Hepatocyte (in vitro differentiated cells): ENCODE measurements around the gene CTNNA3. TPM values are rescaled to one million over a fixed set of nuclear protein-coding genes. Genes with fewer than 3 reads are reported as not detected.

Experiments used
- DNase-seq: peaks from one replicate; pipeline ENCODE4 v3.0.0-alpha.2; 2016; ENCODE audit warnings: low spot score
- H2AFZ ChIP-seq: fragments of 200-600 bp; sonication (generic); 2 replicates; pipeline ENCODE4 v1.6.0; 2016; ENCODE audit warnings: antibody characterized with exemption, mild to moderate bottlenecking
- H3K27ac ChIP-seq: fragments of 200-600 bp; sonication (generic); 2 replicates; pipeline ENCODE4 v1.5.1; 2016; ENCODE audit warnings: mild to moderate bottlenecking
- H3K27me3 ChIP-seq: fragments of 200-600 bp; sonication (generic); 2 replicates; pipeline ENCODE4 v1.6.1; 2016
- H3K36me3 ChIP-seq: fragments of 200-600 bp; sonication (generic); replicated peaks from 2 replicates; pipeline ENCODE4 v1.5.1; 2016; ENCODE audit warnings: low read depth; ENCODE audit not compliant: insufficient read depth
- H3K4me1 ChIP-seq: fragments of 200-600 bp; sonication (generic); 2 replicates; pipeline ENCODE4 v1.5.1; 2016; ENCODE audit warnings: mild to moderate bottlenecking, moderate library complexity; ENCODE audit not compliant: insufficient read depth
- H3K4me2 ChIP-seq: fragments of 200-600 bp; sonication (generic); 2 replicates; pipeline ENCODE4 v1.6.0; 2016
- H3K4me3 ChIP-seq: fragments of 200-600 bp; sonication (generic); 2 replicates; pipeline ENCODE4 v1.5.1; 2016; ENCODE audit warnings: mild to moderate bottlenecking
- H3K79me2 ChIP-seq: fragments of 200-600 bp; sonication (generic); 2 replicates; pipeline ENCODE4 v1.6.0; 2017; ENCODE audit warnings: mild to moderate bottlenecking
- H3K9me2 ChIP-seq: fragments of 200-600 bp; sonication (generic); replicated peaks from 2 replicates; pipeline ENCODE4 v1.6.0; 2017; ENCODE audit warnings: mild to moderate bottlenecking; ENCODE audit not compliant: insufficient read depth
- H3K9me3 ChIP-seq: fragments of 200-600 bp; sonication (generic); 2 replicates; pipeline ENCODE4 v1.5.1; 2016; ENCODE audit warnings: low read depth, mild to moderate bottlenecking
- H4K20me1 ChIP-seq: fragments of 200-600 bp; sonication (generic); 2 replicates; pipeline ENCODE4 v1.6.0; 2016; ENCODE audit warnings: mild to moderate bottlenecking; ENCODE audit not compliant: insufficient read depth, poor library complexity, severe bottlenecking
- EZH2 ChIP-seq: fragments of 200-600 bp; sonication (generic); IDR thresholded peaks from 2 replicates; pipeline ENCODE4 v1.6.1; 2016; ENCODE audit warnings: antibody characterized with exemption, mild to moderate bottlenecking, borderline replicate concordance
- EZH2phosphoT487 ChIP-seq: fragments of 200-600 bp; sonication (generic); IDR thresholded peaks from one replicate; pipeline ENCODE4 v1.6.1; 2018; ENCODE audit warnings: antibody characterized with exemption, mild to moderate bottlenecking, low read depth, moderate library complexity; ENCODE audit not compliant: unreplicated experiment, severe bottlenecking
- WGBS: methylation state at CpG from one replicate; pipeline ENCODE4 v1.1.6; 2016; ENCODE audit warnings: low lambda C conversion rate; ENCODE audit errors: missing lambda C conversion rate; 5-methylcytosine and 5-hydroxymethylcytosine counted together
- polyA plus RNA-seq: library from polyadenylated mRNA; unstranded; fragments of >200 nt; fragmentation: Nextera tagmentation; extraction: Ambion mirVana; gene quantifications from 2 replicates; pipeline ENCODE4 v1.2.1, GENCODE V29; 2016
- total RNA-seq: library from RNA; depleted of rRNA; stranded (reverse); fragments of >200 nt; gene quantifications from 2 replicates; pipeline ENCODE4 v1.2.3, GENCODE V29; 2014
- TF ChIP-seq, protein P1 (sequence below): fragments of 200-600 bp; sonication (generic); IDR thresholded peaks from 2 replicates; pipeline ENCODE4 v1.5.1; 2016; ENCODE audit warnings: antibody characterized with exemption, mild to moderate bottlenecking; ENCODE audit not compliant: poor library complexity

The CTNNA3 gene
- total and polyA plus RNA-seq, 2 experiments from 2014 or later = 12.9 to 25.9 TPM

DNA sequence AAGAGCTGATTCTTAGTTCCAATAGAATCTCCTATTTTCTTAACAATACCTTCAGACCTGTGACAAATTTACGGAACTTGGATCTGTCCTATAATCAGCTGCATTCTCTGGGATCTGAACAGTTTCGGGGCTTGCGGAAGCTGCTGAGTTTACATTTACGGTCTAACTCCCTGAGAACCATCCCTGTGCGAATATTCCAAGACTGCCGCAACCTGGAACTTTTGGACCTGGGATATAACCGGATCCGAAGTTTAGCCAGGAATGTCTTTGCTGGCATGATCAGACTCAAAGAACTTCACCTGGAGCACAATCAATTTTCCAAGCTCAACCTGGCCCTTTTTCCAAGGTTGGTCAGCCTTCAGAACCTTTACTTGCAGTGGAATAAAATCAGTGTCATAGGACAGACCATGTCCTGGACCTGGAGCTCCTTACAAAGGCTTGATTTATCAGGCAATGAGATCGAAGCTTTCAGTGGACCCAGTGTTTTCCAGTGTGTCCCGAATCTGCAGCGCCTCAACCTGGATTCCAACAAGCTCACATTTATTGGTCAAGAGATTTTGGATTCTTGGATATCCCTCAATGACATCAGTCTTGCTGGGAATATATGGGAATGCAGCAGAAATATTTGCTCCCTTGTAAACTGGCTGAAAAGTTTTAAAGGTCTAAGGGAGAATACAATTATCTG lies 768.6 kb downstream of the CTNNA3 start:
- peaks cover 22% of the 10 kb centered on the region for H3K27me3 ChIP-seq
- H3K4me1 ChIP-seq = no peaks in the 10 kb centered on the region
- TF ChIP-seq EZH2 (no peak), EZH2phosphoT487 (no peak)
- TF ChIP-seq, protein P1, sequence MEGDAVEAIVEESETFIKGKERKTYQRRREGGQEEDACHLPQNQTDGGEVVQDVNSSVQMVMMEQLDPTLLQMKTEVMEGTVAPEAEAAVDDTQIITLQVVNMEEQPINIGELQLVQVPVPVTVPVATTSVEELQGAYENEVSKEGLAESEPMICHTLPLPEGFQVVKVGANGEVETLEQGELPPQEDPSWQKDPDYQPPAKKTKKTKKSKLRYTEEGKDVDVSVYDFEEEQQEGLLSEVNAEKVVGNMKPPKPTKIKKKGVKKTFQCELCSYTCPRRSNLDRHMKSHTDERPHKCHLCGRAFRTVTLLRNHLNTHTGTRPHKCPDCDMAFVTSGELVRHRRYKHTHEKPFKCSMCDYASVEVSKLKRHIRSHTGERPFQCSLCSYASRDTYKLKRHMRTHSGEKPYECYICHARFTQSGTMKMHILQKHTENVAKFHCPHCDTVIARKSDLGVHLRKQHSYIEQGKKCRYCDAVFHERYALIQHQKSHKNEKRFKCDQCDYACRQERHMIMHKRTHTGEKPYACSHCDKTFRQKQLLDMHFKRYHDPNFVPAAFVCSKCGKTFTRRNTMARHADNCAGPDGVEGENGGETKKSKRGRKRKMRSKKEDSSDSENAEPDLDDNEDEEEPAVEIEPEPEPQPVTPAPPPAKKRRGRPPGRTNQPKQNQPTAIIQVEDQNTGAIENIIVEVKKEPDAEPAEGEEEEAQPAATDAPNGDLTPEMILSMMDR = no peak
- DNase-seq = no peak
- no peak overlapping the region for H3K27ac ChIP-seq
- no peaks in the 10 kb centered on the region for H3K79me2 ChIP-seq
- H4K20me1 ChIP-seq = no peaks in the 10 kb centered on the region
- WGBS = 92% methylated on average over 11 of the region's 11 CpGs
- H2AFZ ChIP-seq = no peak overlapping the region
- peak overlapping the region; percentile 74 for H3K4me2 ChIP-seq
- no peaks in the 10 kb centered on the region for H3K9me3 ChIP-seq
- H3K36me3 ChIP-seq = no peaks in the 10 kb centered on the region
- no peaks in the 10 kb centered on the region for H3K9me2 ChIP-seq
- H3K4me3 ChIP-seq = no peak overlapping the region

DNA sequence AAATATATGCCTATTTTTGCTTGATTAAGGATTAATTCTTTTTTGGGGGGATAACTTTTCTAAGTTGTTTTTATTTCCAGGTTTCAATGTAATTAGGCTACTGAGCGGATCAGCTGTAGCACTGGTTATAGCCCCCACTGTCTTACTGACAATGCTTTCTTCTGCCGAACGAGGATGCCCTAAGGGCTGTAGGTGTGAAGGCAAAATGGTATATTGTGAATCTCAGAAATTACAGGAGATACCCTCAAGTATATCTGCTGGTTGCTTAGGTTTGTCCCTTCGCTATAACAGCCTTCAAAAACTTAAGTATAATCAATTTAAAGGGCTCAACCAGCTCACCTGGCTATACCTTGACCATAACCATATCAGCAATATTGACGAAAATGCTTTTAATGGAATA lies 769.2 kb downstream of the CTNNA3 start:
- Histone ChIP-seq H3K36me3 (no peaks in the 10 kb centered on the region), H3K4me2 (no peak overlapping the region), H3K4me1 (no peaks in the 10 kb centered on the region), H3K27me3 (peaks cover 22% of the 10 kb centered on the region), H3K79me2 (no peaks in the 10 kb centered on the region), H3K4me3 (no peak overlapping the region), H3K27ac (no peak overlapping the region), H3K9me3 (no peaks in the 10 kb centered on the region), H2AFZ (no peak overlapping the region), H3K9me2 (no peaks in the 10 kb centered on the region), H4K20me1 (no peaks in the 10 kb centered on the region)
- DNase-seq = no peak
- TF ChIP-seq, protein P1 = no peak
- no peak for TF ChIP-seq EZH2phosphoT487
- TF ChIP-seq EZH2 = no peak
- 88% methylated on average over 5 of the region's 5 CpGs for WGBS

DNA sequence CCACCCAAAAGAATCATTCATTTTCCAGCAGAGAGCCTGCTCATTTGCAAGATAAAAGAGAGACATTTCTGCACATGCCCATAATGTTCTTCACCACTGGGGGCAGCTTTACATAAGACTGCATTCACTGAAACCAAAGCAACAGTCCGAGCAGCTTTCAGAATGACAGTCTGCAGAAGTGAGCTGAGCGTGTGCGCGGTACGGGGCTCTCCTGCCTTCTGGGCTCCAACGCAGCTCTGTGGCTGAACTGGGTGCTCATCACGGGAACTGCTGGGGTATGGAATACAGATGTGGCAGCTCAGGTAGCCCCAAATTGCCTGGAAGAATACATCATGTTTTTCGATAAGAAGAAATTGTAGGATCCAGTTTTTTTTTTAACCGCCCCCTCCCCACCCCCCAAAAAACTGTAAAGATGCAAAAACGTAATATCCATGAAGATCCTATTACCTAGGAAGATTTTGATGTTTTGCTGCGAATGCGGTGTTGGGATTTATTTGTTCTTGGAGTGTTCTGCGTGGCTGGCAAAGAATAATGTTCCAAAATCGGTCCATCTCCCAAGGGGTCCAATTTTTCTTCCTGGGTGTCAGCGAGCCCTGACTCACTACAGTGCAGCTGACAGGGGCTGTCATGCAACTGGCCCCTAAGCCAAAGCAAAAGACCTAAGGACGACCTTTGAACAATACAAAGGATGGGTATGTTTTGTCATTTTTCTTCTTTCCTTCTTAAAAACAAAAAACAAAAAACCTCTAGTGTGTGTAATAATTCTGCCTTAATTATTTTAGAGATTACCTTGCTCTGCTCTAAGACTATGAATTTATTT lies 769.9 kb downstream of the CTNNA3 start, which contains the start of gene LRRTM3:
Gene LRRTM3 (plus strand): TSS at position 141 of the 820 bp plus-strand sequence.
- peak; percentile 87 for DNase-seq
- H3K27me3 ChIP-seq = peaks cover 22% of the 10 kb centered on the region
- H3K4me3 ChIP-seq = peak within 1 kb of the TSS; percentile 16
- H3K4me1 ChIP-seq = no peaks in the 10 kb centered on the region
- WGBS = 13% methylated on average over 16 of the region's 16 CpGs
- H3K9me3 ChIP-seq = no peaks in the 10 kb centered on the region
- TF ChIP-seq, protein P1 = peak; percentile 76
- TF ChIP-seq EZH2phosphoT487 (no peak), EZH2 (no peak)
- H3K4me2 ChIP-seq = peak within 1 kb of the TSS; percentile 79
- no peaks in the 10 kb centered on the region for H4K20me1 ChIP-seq
- H3K27ac ChIP-seq = no peak within 1 kb of the TSS
- no peaks in the 10 kb centered on the region for H3K79me2 ChIP-seq
- no peaks in the 10 kb centered on the region for H3K36me3 ChIP-seq
- H3K9me2 ChIP-seq = no peaks in the 10 kb centered on the region
- H2AFZ ChIP-seq = no peak within 1 kb of the TSS
